Trophoblast cell (in vitro differentiated cells and primary cell): ENCODE results near the gene PARD3B.

Source experiments
- DNase-seq, 2 donors: peaks; one replicate each; pipeline ENCODE4 v3.0.0-alpha.2; 2016
- H2AFZ ChIP-seq: 2 replicates; pipeline ENCODE4 v1.6.1; 2013; ENCODE audit warnings: low read length, moderate library complexity, mild to moderate bottlenecking; ENCODE audit not compliant: insufficient read depth, poor library complexity
- H2AK5ac ChIP-seq: 2 replicates; pipeline ENCODE4 v1.6.1; 2013; ENCODE audit warnings: mild to moderate bottlenecking, low read length
- H2BK120ac ChIP-seq: 2 replicates; pipeline ENCODE4 v1.6.1; 2013; ENCODE audit warnings: low read length, mild to moderate bottlenecking, moderate library complexity; ENCODE audit not compliant: insufficient read depth, poor library complexity
- H2BK12ac ChIP-seq: 2 replicates; pipeline ENCODE4 v1.6.1; 2013; ENCODE audit warnings: mild to moderate bottlenecking, low read length, moderate library complexity
- H2BK5ac ChIP-seq: 2 replicates; pipeline ENCODE4 v1.6.1; 2013; ENCODE audit warnings: low read length, low read depth, moderate library complexity, mild to moderate bottlenecking; ENCODE audit not compliant: poor library complexity
- H3K14ac ChIP-seq: 2 replicates; pipeline ENCODE4 v1.6.1; 2013; ENCODE audit warnings: mild to moderate bottlenecking, low read length
- H3K18ac ChIP-seq: 2 replicates; pipeline ENCODE4 v1.6.1; 2013; ENCODE audit warnings: mild to moderate bottlenecking, low read length
- H3K23ac ChIP-seq: 2 replicates; pipeline ENCODE4 v1.6.1; 2013; ENCODE audit warnings: low read length
- H3K27ac ChIP-seq: 2 replicates; pipeline ENCODE4 v1.5.1; 2013; ENCODE audit warnings: low read depth, mild to moderate bottlenecking, inconsistent platforms, low read length, moderate library complexity
- H3K27me3 ChIP-seq: 2 replicates; pipeline ENCODE4 v1.6.1; 2013; ENCODE audit warnings: inconsistent platforms, mild to moderate bottlenecking, low read length, moderate library complexity; ENCODE audit not compliant: insufficient read depth
- H3K36me3 ChIP-seq, 2 experiments: 1 replicate in 1 of 2; 2 replicates in 1 of 2; pipeline ENCODE4 v1.6.1; 2013; ENCODE audit warnings: low read length in 2 of 2, mild to moderate bottlenecking in 2 of 2, moderate library complexity in 1 of 2; ENCODE audit not compliant: insufficient read depth in 2 of 2, control insufficient read depth in 1 of 2
- H3K4ac ChIP-seq: 2 replicates; pipeline ENCODE4 v1.6.1; 2013; ENCODE audit warnings: low read depth, mild to moderate bottlenecking, low read length, moderate library complexity
- H3K4me1 ChIP-seq, 2 experiments: 1 replicate in 1 of 2; 2 replicates in 1 of 2; pipeline ENCODE4 v1.6.1; 2013; ENCODE audit warnings: low read length in 2 of 2, mild to moderate bottlenecking in 2 of 2, moderate library complexity in 1 of 2; ENCODE audit not compliant: insufficient read depth in 2 of 2, control insufficient read depth in 1 of 2
- H3K4me2 ChIP-seq: 2 replicates; pipeline ENCODE4 v1.6.1; 2013; ENCODE audit warnings: inconsistent platforms, mild to moderate bottlenecking, low read length, moderate library complexity
- H3K4me3 ChIP-seq: 2 replicates; pipeline ENCODE4 v1.5.1; 2013; ENCODE audit warnings: mild to moderate bottlenecking, low read depth, low read length, inconsistent platforms
- H3K79me1 ChIP-seq: one replicate; pipeline ENCODE4 v1.6.1; 2013; ENCODE audit warnings: low read length
- H3K79me2 ChIP-seq: 2 replicates; pipeline ENCODE4 v1.6.1; 2013; ENCODE audit warnings: low read length, mild to moderate bottlenecking; ENCODE audit not compliant: control insufficient read depth, insufficient read depth, poor library complexity
- H3K9ac ChIP-seq: 2 replicates; pipeline ENCODE4 v1.6.1; 2013; ENCODE audit warnings: mild to moderate bottlenecking, low read length
- H3K9me3 ChIP-seq: 2 replicates; pipeline ENCODE4 v1.6.1; 2013; ENCODE audit warnings: low read depth, mild to moderate bottlenecking, control low read depth, inconsistent platforms, low read length; ENCODE audit not compliant: insufficient read depth
- H4K12ac ChIP-seq: 2 replicates; pipeline ENCODE4 v1.6.1; 2013; ENCODE audit warnings: low read depth, mild to moderate bottlenecking, low read length, moderate library complexity
- H4K8ac ChIP-seq: 2 replicates; pipeline ENCODE4 v1.6.1; 2013; ENCODE audit warnings: low read depth, mild to moderate bottlenecking, low read length, moderate library complexity
- H4K91ac ChIP-seq: one replicate; pipeline ENCODE4 v1.6.1; 2013; ENCODE audit warnings: low read depth, mild to moderate bottlenecking, low read length, moderate library complexity
- WGBS: extraction: QIAGEN DNeasy Blood & Tissue Kit; methylation state at CpG from one replicate; pipeline ENCODE4 v1.1.7; 2013; ENCODE audit warnings: missing lambda C conversion rate; ENCODE audit not compliant: insufficient read length, insufficient coverage; ENCODE audit errors: extremely low coverage; 5-methylcytosine and 5-hydroxymethylcytosine counted together

The PARD3B gene

DNA sequence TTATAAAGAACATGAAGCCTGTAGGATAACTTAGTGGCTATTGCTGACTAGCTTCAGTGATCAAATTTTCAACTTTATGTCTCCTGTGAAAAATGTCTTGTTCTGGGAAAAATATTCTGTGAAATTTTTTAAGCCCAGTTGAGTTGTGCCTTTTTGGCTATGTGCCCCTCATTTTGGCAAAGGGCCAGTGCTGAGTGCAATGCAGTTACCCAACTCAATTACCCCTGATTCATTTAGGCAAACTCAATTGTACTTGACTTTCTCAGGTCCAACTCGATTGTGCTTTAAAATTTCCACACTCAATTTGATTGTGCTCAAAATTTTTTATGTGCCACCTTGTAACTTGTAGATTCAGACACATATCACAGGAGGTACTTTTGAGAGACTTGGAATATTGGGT, 588.3 kb downstream of the PARD3B start:
- H3K79me2 ChIP-seq = no peaks in the 10 kb centered on the region
- H3K27me3 ChIP-seq = no peaks in the 10 kb centered on the region
- H3K9me3 ChIP-seq = no peaks in the 10 kb centered on the region
- DNase-seq = no peak
- no peak overlapping the region for H3K4me2 ChIP-seq
- no peak overlapping the region for H3K14ac ChIP-seq
- H4K8ac ChIP-seq = no peak overlapping the region
- H3K27ac ChIP-seq = no peak overlapping the region
- no peak overlapping the region for H3K9ac ChIP-seq
- H3K4me1 ChIP-seq = no peaks in the 10 kb centered on the region
- no peak overlapping the region for H3K23ac ChIP-seq
- no peak overlapping the region for H3K4me3 ChIP-seq
- no peak overlapping the region for H2AFZ ChIP-seq
- H3K4ac ChIP-seq = no peak overlapping the region
- H4K91ac ChIP-seq = no peak overlapping the region
- no peak overlapping the region for H2AK5ac ChIP-seq
- H4K12ac ChIP-seq = no peak overlapping the region
- no peak overlapping the region for H3K18ac ChIP-seq
- no peak overlapping the region for H2BK120ac ChIP-seq
- no CpG with 5 or more reads among the region's 1 CpG for WGBS
- H3K79me1 ChIP-seq = no peaks in the 10 kb centered on the region
- H2BK5ac ChIP-seq = no peak overlapping the region
- H3K36me3 ChIP-seq = no peaks in the 10 kb centered on the region
- no peak overlapping the region for H2BK12ac ChIP-seq

DNA sequence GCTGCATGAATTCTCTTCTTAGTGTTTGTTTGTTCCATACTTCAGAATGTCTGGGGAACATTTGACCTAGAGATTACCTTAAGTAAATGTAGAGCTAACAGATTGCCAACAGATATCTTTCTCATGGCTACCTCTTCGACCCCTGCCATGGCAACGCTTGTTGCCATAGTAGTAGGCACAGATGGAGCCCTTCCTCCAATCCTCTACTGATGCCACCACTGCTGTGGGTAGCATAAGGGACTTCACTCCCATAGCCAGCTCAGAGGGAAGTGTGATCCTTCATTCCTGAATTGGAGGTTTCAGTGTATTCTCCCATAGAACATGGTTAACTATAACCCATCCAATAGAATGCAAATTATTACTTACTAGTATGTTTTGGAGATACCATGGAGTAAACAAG, 593.5 kb downstream of the PARD3B start:
- Histone ChIP-seq H3K18ac (no peak overlapping the region), H2AFZ (no peak overlapping the region), H2BK120ac (no peak overlapping the region), H4K8ac (no peak overlapping the region), H3K79me1 (no peaks in the 10 kb centered on the region), H3K9me3 (no peaks in the 10 kb centered on the region), H2AK5ac (no peak overlapping the region), H2BK5ac (no peak overlapping the region), H3K4me3 (no peak overlapping the region), H3K79me2 (no peaks in the 10 kb centered on the region), H3K23ac (no peak overlapping the region), H4K91ac (no peak overlapping the region), H3K36me3 (no peaks in the 10 kb centered on the region), H3K27ac (no peak overlapping the region), H4K12ac (no peak overlapping the region), H3K14ac (no peak overlapping the region), H3K4me1 (no peaks in the 10 kb centered on the region), H2BK12ac (no peak overlapping the region), H3K4me2 (no peak overlapping the region), H3K4ac (no peak overlapping the region), H3K9ac (no peak overlapping the region), H3K27me3 (no peaks in the 10 kb centered on the region)
- WGBS = no CpG with 5 or more reads among the region's 2 CpGs
- no peak for DNase-seq

DNA sequence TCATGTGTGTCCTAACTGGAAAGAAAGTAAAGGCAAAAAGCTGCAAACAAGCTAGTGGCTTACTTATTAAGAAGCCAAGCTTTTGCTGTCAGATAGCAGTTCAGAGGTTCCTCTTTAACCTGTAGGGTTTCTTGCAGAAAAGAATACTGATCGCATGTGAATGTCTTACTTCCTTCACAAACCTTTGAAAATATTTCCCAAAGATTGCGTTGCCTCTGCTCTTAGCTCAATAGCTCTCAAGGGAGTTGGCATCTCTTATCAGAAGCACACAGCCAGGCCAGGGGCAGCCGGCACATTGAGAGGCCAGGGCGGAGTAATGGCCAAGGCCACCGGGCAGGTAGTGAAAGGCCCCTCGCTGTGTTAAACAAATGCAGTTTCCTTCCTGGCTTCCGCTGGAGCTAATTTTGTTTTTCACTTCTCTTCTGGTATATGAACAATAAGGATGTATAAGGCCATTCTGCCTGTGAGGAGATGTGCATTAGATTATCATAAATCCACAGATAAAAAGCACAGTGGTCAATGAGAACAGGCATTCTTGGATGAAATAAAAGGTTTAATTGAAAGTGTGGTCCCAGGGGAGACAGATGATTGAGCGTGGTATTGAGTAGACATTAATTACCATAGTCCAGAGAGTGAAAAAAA, 594.7 kb downstream of the PARD3B start:
- no peak overlapping the region for H3K4me3 ChIP-seq
- H3K4ac ChIP-seq = no peak overlapping the region
- H3K4me1 ChIP-seq = no peaks in the 10 kb centered on the region
- H3K27me3 ChIP-seq = no peaks in the 10 kb centered on the region
- H4K91ac ChIP-seq = no peak overlapping the region
- H4K8ac ChIP-seq = no peak overlapping the region
- no peak overlapping the region for H2BK12ac ChIP-seq
- H2BK120ac ChIP-seq = no peak overlapping the region
- no peaks in the 10 kb centered on the region for H3K36me3 ChIP-seq
- no CpG with 5 or more reads among the region's 8 CpGs for WGBS
- no peak overlapping the region for H3K18ac ChIP-seq
- H3K9ac ChIP-seq = no peak overlapping the region
- no peak overlapping the region for H2AFZ ChIP-seq
- no peaks in the 10 kb centered on the region for H3K79me1 ChIP-seq
- no peak overlapping the region for H2AK5ac ChIP-seq
- no peak overlapping the region for H3K4me2 ChIP-seq
- no peak overlapping the region for H4K12ac ChIP-seq
- no peaks in the 10 kb centered on the region for H3K9me3 ChIP-seq
- no peak for DNase-seq
- H3K23ac ChIP-seq = no peak overlapping the region
- no peak overlapping the region for H3K27ac ChIP-seq
- no peaks in the 10 kb centered on the region for H3K79me2 ChIP-seq
- H3K14ac ChIP-seq = no peak overlapping the region
- H2BK5ac ChIP-seq = no peak overlapping the region

DNA sequence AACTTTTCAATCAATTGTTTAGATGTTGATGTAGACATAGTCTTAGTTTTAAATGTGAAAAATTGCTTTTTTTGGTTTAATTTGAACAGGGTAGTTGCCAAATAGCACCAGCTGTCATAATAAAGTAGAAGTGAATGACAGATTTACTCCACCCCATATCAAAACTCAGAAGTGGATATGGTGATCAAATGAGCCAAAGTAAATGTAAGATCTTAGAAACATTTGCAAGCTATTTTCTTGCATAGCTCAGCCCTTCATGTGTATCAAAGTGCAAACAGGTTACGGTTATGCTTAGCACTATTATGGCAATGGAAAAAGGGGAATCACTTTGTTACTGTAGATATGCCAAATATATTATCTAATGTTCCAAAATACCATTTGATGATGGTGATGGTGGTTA, 596.1 kb downstream of the PARD3B start:
- no peaks in the 10 kb centered on the region for H3K9me3 ChIP-seq

More for the DNA sequence above, 596.1 kb downstream of the PARD3B start:
- no peak for DNase-seq
- Histone ChIP-seq H3K9ac (no peak overlapping the region), H2BK12ac (no peak overlapping the region), H2BK120ac (no peak overlapping the region), H2AK5ac (no peak overlapping the region), H3K4me1 (no peaks in the 10 kb centered on the region), H3K27ac (no peak overlapping the region), H3K79me1 (no peaks in the 10 kb centered on the region), H3K18ac (no peak overlapping the region), H3K79me2 (no peaks in the 10 kb centered on the region), H3K36me3 (no peaks in the 10 kb centered on the region), H4K12ac (no peak overlapping the region), H3K27me3 (no peaks in the 10 kb centered on the region), H4K8ac (no peak overlapping the region), H4K91ac (no peak overlapping the region), H3K4me3 (no peak overlapping the region), H3K14ac (no peak overlapping the region), H2AFZ (no peak overlapping the region), H3K23ac (no peak overlapping the region), H2BK5ac (no peak overlapping the region), H3K4me2 (no peak overlapping the region), H3K4ac (no peak overlapping the region)
- WGBS = no CpG with 5 or more reads among the region's 1 CpG
